Fibroblast of gingiva (primary cell): ENCODE measurements around the gene SPANXD.
"Not testable (repeated sequence)": the region's sequence is repeated elsewhere in the genome, so short reads cannot be mapped to it uniquely, and the experiment has no call there.

Experiments used
- DNase-seq: peaks from one replicate; pipeline ENCODE4 v3.0.0-alpha.2; 2011; ENCODE audit warnings: low read depth

Gene SPANXD, protein sequence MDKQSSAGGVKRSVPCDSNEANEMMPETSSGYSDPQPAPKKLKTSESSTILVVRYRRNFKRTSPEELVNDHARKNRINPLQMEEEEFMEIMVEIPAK

DNA sequence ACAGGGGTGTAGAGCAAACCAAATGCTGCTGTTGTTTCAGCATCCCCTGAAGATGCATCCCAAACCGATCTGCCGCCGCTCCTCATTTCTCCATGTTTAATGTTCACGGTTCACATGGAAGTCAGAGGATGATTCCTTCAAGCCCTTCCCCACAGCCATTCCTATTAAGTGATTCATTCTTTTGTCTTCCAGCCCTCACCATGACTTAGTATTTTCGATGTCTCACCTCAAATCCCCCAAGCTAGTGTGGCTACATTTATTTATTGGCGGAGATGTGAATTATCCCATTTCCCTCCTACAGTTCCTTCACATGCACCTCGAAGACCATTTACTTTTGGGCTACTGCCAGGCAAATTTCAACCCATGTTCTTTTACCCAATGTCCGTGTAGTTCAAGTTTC, at the start of gene SPANXD:
Gene SPANXD, minus strand, starts transcription at position 101 of the 400 bp plus-strand sequence. CDS start 334 bp downstream, outside the sequence.
- not testable (repeated sequence) for DNase-seq

GRCh38 chrX:141742666-141743065, 44.1 kb upstream of the SPANXD start:
- no peak for DNase-seq

DNA sequence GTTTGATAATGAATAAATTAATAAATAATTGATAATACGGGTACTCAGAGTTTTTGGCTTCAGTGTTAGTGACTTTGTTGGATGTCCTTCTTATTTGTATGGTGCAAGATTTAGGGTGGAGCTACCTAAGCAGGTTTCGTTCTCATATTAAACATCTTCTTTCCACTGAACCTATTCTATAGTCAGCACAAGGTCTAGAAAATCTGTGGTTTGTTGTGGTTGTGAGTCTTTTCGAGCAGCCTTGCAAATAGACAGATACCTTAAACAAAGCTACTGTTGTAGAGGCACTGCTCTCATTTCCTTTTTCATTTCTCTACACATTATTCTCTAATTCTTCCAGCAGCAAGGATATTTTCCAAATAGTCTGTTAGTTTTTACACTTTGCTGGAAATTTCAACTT, 38.1 kb upstream of the SPANXD start:
- DNase-seq = no peak

- peak; percentile 35 for DNase-seq
Observed at GRCh38 chrX:141733371-141733770, 34.8 kb upstream of the SPANXD start.

GRCh38 chrX:141732031-141732430, 33.5 kb upstream of the SPANXD start:
- DNase-seq = peak; percentile 57

- DNase-seq = no peak
Observed at GRCh38 chrX:141724186-141724585, 25.6 kb upstream of the SPANXD start.

DNA sequence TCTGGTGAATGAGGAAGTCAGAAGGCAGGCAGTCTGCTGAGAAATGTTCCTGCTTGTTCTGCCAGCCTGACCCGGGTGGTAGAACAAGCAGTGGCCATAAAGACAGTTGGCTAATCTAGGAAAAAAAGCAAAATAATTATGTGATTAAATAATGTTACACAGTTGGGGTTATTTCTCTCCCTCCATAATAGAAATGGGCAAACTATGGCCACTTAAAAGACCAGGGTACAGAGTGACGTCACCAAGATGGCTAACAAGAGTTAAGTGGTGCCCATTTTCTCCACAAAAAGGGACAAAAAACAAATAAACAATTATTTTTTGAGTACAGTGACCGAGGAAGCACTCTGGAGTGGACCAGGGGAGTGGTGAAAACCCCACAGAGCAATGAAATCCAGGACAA, 16.1 kb upstream of the SPANXD start:
- no peak for DNase-seq

DNA sequence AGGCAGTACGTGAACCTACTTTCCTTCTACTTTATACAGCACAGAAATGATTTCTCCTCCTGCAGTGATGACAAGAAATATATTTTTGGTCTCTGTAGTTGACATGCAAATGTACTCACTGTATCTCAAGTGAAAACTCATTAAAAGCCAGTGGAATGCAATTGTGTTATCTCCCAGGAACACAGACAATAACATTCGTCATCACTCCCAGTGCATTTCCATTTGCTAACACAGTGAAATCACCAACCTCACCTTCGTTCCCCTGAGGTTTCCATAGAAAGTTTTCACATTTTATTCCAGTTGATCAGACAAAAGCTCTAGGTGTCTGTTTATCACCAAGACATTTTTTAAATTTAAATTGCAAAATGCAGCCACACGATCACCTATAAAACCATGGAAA, 2.5 kb upstream of the SPANXD start:
- DNase-seq = no peak

GRCh38 chrX:141673946-141674345, 24.6 kb downstream of the SPANXD start:
- DNase-seq = no peak

DNA sequence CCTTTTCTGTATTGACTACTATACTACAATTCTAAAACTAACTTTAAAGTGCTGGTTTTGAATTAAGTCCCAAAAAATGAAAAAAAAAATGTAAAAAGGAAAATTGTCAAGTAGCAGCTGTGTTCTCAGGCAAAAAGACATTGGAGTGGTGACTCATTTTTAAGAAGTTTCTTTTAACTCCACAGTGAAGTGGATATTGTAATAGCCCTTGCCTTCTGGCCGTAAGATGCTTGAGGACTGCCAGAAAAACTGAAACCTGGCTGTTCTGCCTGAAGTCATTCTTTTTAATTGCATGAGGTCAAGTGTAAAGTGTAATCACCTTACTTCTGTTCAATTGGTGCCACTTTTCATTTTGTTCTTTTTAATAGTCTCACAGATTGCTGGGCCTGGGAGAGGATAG, 28.9 kb downstream of the SPANXD start:
- DNase-seq = peak; percentile 0

DNA sequence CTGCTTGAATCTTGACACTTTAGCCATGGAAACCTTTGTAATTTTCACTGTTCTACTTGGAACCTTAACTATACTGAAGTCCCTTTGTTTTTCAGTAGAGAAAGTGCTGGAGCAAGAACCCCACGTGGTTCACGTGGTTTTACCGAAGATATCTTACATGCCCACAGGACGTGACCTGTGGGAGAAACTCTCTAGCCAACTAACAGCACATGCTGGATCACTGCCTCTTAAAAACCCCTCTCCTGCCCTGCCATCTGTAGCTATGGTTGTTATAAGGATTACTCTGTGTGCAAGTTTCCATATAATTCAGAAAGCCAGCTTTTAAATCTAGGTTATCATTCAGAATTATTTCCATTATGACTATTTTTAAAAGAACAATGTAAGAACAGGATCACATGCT, 30.2 kb downstream of the SPANXD start:
- DNase-seq = no peak

DNA sequence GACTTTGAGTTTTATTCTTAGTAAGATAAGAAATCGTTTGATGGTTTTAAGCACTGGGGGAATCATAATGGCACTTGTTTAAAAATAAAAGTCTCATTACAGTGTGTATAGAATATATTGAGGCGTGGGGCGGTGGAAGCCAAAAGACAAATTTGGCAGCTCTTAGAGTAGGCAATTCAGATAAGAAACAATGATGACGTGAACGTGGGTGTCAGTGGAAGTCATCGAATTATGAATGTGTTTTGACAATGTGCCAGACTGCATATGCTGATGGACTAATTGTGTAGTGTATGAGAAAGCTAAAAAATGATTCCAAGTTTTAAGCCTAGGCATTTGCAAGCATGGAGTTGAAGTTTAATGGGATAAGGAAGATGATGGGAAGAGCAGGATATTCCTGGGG, 35.8 kb downstream of the SPANXD start:
- no peak for DNase-seq

GRCh38 chrX:141652286-141652685, 46.3 kb downstream of the SPANXD start:
- no peak for DNase-seq
